HG02623 (cell line): ENCODE measurements around the gene CCNK.

Experiments used
- ATAC-seq: cut with Tn5 transposase; IDR thresholded peaks from one replicate; pipeline ENCODE4 v1.9.1; 2021; ENCODE audit warnings: moderate library complexity; ENCODE audit not compliant: unreplicated experiment

The CCNK gene

DNA sequence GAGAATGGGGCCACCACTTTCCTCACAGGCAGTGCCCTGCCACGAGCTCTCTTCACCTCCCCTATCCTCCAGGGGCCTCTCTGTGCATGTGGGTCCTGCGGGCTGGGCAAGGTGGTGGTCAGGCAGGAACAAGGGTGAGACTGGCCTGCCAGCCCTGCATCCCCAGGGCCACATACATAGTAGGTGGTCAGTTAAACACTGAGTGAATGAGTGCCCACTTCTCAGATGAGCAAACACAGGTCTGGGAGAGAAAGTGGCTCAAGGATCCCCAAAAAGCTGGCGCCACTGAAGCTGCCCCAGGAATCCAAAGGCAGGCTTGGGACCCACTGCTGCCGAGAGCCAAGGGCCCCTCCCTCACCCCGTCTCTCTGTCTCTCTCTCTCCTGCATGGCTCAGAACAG lies 51.1 kb downstream of the CCNK start:
- no peak for ATAC-seq

DNA sequence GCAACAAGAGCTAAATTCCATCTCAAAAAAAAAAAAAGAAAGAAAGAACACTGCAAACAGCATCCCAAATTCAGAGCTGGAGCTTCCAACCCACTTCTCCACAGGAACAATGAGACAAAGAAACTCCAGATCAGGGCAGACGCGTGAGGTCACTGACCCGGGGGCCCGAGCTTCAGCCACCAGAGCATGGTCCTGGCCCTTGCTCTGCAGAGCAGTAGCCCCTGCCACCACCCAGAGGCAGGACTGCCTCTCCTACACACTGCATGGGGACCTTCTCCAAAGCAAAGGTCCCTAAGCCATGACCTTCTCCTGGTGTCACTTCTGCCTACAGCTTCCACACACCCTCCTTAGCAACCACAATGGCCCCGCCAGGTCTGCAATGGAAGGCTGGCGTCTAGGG lies 53.1 kb downstream of the CCNK start:
- no peak for ATAC-seq

DNA sequence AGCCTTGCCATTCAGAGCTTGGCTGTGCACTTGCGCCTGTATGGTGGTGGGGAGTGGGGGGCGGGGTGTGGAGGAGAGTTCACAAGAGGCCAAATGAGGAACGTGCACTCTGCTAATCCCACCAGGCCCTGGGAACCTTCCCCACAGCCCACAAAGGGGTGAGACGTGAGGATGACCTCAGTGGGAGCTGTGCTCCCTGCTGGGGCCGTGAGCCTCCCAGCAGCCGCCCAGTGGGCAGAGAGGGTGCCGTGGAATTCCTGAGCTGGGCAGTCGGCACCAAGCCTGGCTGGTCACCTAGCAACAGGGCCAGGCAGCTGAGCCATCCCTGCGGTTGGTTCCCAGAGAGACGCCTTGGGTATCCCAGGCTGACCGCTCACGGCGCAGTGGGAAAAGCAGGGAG lies 53.7 kb downstream of the CCNK start:
- no peak for ATAC-seq

DNA sequence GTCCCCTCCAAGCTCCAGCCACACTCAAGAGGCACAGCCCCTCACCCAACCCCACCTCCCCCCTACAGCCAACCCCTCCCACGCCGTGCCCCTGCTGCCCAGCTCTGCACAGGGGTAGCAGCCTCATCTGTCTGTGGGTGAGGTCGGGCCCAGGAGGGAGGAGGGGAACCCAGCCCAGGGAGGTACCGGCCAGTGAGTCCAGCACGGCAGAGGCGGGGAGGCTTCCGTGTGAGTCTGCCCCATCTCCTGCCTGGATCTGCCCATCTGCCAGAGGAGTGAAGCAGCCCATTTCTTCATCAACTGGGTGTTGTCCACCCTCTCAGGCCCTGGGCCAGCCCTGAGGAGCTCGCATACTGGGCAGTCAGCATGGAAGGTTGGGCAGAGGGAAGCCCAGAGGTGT lies 54.2 kb downstream of the CCNK start:
- ATAC-seq: no peak

DNA sequence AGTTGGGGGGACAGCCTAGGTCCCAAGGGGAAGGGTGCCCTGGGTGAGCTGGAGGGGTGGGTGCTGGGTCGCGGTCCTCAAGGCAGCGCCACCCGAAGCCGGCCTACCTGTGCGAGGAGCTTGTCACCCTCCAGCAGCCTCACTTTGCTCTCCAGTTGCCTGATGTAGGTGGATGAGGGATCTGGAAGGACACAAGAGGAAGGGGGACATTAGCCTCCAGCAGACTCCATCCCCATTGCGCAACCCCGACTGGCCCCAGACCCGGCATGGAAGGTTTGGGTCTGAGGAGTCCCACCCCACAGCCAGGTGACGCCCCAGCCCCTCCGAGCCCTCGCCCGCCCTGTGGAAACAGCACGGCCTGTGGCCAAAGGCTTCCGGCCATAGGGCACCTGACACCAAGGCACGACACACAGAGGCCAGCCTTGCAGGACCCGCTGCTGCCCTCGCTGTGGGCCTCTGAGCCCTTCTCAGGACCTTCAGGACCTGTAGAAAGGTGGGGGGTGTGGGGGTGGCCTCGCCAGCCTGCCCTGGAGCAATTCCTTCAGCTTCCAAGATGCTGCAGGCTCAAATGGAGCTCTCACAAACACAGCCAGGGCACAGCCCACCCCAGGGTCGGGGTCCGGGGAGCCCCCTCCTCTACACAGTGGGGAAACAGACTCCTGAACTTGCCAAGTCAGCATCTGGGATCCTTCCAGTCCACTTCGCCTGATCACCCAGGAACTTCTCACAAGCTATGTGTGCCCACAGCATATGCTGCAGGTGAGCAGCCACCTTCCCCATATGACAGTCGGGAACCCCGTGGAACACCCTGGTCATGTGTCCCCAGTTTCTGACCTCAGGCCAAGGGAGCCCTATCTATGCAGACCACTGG lies 54.9 kb downstream of the CCNK start:
- no peak for ATAC-seq

DNA sequence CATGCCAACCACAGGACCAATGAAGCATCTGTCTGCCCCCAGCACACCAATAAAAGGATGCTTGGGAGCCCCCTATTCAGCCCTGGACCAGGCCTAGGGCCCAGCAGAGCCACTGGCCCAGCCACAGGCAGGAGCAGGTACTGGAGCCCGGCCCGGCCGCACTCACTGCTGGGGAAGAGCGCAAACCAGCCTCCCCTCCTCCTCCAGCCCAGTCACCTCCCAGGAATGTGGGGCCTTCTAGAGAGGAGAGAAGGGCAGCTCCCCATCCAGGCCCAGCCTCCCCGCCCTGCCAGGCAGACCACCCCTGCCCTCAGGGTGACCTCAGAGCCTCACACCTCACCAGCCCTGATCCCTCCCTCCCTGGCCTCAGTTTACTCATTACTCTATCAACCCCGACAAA lies 56.2 kb downstream of the CCNK start:
- ATAC-seq: no peak

DNA sequence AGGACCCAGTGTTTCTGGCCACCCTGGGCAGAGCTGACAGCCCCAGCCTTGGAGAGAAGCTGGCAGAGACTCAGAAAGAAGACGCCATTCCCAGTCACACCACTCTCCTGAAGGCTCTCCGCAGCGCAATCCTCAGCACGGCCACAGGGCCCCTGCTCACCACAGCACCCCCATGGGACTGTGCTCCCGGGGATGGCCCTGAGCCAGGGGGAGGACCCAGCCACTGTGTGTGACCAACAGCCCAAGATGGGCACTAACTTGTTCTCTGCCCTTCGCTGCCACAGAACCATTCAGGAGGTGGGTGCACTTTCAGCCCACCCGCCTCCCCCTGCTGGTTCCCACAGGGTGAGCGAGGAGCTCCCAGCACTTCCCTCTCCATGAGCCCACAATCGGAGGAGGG lies 57.1 kb downstream of the CCNK start:
- ATAC-seq: no peak

DNA sequence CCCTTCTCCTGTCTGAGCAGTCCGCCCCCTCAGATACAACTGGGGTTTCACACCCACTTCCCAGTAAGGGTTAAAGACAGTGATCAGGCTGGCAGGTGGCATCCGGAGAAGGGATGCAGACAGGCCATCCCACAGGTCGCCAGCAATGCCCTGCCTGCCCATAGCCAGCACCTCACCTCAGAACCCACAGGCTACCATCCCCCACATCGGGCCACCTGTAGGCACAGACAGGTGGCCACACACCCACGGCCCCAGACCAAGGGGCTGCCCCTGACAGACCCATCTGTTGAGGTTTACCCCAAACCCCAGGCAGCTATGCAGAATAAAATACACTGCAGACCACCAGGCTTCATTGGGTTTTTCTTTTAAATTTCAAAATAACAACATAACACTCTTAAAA lies 57.5 kb downstream of the CCNK start:
- no peak for ATAC-seq

DNA sequence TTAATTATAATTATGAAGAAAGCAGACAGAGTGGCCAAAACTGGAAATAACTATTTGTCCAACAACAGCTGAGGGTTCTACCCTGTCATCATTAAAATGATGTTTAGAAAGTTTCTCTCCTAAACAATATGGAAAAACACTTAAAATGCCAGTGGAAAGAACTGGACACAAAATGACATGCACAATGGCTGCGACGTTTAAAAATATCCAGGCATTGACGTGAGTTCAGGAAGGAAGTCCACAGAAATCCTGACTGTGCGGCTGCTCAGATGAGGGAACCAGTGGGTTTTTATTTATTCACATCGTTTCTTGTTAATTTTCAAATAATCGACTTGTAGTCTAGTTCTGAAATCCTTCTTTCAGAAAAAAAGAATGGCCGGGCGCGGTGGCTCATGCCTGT lies 58.3 kb downstream of the CCNK start:
- ATAC-seq: no peak

DNA sequence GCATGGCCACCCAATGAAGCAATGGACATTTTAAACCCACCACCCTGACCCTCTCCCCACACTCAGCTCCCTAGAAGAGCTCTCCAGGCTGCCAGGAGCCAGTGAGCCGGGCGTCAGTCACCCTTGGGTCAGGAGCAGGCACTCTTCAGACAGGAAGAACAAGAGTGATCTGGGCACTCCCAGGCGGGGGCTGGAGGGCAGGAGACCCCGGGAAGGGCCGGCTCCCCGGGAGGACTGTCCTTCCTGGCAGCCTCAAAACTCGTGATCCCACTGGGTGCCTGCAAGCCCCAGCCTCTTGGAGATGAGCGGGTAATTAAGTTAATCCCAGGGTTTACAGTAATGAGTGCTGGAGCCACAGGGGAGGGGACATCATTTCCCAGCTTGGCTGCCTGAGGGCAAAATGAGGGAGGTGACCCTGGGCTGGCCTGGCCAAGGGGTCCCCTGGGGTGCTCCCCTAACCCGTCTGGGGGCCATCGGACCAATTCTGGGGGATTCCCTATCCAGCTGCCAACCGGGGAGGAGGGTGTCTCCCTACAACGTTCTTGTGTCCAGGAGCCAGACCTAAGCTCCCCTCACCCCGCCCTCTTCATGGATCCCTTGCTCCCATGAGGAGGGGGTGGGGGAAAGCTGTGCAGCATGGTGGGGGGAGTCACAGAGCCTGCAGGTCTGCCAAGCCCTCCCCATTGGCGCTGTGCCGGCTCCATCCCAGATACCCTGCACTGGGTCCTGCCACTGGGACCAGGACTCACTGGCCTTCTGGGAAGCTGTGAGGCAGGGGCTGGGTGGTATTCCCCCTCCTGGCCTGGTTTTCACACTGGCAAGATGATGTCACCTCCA lies 59.2 kb downstream of the CCNK start:
- ATAC-seq: no peak

DNA sequence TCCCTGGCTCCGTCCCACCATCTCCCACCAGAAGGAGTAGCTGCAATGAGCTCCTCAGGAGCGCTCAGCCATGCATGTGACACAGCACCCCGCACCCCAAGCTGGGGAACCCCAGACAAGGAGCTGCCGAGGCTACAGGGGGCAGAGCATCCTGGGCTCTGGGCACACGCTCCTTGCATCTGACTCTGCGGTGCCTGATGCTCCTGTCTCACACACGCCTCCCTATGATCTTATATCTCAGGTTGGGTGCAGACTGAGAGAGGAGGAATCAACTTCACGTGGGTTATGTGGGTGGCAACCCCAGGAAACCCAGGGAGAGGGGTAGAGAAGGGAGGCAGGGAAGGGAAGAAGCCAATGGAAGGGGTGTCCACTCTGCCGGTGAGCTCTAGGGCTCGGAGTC lies 60.0 kb downstream of the CCNK start:
- ATAC-seq: no peak

DNA sequence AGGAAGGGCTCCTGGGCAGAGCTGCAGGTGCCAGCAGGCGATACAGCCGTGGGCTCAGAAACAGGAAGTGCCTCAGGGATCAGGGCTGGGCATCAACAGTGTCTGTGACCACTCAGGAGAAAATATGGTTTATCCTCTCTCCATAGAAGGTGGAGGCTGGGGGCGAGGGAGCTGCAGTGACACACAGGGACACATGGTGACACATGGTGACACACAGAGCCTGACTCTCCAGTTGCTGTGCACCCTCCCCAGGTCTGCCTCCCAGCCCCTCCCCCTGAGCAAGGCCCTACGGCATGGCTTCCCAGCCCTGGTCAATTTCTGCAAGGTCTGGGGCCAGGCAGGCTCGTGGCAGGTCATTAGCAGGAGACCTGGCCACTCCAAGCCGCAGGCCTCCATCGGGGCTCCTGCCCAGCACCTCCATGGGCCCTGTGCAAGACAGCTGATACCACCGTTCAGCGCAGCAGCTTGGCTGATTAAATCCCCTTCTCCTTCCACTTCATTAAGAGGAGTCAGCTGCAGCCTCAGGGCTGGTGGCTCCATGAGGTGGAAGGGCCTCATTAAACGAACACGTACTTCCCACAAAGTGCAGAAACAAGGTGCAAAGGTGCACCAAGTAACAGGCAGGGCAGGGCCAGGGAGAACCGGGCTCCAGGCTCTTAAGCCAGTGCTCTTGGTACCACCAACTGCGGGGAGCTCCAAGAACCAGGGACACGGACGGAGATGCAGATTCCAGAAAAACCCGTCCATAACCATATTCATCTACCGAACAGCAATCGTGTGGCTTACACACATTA lies 60.7 kb downstream of the CCNK start:
- no peak for ATAC-seq

DNA sequence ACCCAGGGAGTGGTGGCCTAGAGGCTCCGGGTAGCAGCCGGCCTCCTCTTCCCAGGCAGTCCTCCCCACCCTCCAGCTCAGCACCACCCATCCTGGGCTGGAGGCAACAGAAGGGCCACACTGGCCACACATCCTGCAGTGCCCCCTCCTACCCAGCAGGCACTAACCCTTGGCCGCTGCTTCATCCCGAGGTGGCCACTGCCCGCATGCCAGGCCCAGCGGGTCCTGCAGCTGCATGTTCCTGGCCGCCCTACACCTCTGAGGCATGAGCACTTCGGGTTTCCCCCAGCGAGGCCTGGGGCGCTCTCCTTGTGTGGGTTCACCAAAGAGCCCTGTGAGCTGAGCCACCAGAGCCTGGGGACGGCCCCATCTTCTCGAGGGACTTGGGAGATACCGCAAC lies 61.4 kb downstream of the CCNK start:
- ATAC-seq: no peak

DNA sequence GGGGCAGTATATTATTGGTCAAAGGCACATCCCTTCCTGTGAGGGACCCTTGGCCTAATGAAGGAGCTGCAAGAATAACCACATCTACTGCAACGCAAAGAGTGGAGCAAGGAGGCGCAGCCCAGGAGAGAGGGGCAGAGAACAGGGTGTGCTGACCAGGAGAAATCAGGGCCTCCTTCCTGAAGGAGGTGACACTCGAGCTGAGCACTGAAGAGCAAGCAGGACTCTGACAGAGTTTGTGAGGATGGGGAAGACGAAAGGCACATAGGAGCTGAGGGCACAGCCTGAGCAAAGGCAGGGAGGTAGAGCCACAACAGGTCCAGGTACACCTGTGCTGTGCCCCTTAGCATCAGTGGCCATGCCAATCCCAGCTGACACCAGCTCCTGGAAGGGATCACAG lies 62.2 kb downstream of the CCNK start:
- no peak for ATAC-seq

DNA sequence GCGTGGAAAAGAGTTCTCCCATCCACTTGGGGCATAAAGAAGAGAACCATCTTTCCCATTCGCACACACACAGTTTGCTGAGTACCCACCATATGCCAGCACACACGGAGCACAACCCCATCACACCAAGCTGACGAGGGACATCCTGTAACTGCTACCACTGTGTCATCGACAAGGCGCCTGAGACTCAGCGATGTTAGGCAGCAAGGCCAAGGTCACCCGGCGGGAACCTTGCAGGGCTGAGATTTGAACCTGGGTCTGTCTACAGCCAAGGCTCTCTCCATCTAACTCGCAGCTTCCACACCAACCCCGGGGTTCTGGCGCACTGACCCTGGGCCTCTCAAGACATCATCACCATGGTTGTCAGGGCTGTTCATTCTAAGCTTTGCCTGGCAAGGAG lies 62.8 kb downstream of the CCNK start:
- no peak for ATAC-seq

DNA sequence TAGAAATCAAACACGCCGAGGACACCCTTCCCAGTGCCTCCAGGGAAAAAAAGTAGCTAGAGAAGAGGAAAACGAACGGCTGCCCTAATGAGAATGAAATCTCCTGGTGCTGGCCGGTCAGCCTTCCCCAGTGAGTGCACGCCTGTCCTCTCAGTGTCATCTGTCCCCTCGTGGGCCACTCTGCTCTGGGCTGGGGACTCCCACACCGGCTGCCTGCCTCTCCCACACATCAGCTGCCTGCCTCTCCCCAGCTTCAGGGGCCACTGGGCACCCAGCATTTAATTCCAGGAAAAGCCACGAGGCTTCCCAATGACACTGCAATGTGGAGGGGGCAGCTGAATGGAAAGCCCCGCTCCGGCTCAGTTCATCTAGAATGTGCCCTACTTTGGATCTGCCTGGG lies 63.8 kb downstream of the CCNK start:
- no peak for ATAC-seq

DNA sequence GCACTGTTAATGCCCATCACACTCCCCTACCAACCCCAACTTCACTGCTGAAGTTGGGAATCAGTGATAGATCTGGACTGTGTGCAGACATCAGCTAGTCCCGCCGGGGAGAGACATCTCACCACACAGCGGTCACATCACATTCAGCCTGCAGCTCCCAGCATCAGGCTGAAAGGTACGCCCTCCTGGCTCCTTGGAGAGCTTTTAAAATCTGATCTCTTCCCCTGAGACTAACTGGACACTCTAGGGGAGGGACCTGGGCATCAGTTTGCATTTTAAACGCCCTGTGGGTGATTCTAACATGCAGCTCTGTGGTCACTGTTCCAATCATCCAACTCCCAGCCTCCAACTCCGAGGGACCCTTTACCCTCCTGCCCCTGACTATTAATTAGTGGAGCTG lies 64.4 kb downstream of the CCNK start:
- ATAC-seq: no peak

DNA sequence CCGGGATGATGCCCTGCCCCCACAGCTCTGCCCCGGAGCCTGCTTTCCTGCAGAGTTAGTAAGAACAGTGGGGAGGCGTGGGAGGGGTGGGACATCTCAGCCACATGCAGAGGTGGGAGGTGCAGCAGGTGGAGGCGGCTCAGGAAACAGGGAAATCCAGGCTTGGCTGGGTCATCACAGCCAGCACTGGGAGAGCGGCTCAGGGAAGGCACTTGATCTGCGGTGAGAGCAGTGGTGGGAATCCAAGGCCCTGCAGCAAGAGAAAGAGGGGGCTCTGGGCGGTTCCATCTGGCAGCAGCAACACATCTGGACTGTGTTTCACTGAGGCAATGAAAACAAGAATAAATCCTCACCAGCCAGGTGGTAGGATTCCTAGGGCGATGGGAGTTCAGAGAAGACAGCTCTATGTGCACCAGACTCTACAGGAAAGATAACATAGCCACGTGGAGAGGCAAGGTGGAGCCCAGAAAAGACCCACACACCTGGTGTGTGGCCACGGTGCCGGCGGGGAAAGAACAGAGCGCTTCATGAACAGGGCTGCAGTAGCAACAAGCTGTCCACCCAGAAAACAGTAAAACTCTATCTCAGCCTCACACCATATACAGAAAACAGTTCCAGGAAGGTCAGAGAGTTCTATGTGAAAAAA lies 65.1 kb downstream of the CCNK start:
- no peak for ATAC-seq

DNA sequence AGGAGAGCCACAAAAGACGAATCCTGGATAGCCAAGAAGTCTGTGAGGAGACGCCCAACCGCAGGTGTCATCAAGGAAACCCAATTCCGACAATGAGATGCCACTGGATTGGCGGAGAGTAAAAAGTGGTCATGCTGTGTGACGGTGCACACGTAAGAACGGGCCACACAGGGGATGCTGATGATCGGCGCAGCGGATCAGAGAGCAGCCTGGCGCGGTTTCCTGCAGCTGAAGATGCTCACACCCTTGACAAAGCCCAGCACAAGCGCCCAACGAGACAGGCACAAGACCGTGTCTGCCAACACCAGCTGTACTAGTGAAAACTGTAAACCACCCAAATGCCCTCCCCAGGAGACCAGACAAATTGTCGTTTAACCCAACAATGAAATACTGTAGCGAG lies 67.0 kb downstream of the CCNK start:
- ATAC-seq: no peak

DNA sequence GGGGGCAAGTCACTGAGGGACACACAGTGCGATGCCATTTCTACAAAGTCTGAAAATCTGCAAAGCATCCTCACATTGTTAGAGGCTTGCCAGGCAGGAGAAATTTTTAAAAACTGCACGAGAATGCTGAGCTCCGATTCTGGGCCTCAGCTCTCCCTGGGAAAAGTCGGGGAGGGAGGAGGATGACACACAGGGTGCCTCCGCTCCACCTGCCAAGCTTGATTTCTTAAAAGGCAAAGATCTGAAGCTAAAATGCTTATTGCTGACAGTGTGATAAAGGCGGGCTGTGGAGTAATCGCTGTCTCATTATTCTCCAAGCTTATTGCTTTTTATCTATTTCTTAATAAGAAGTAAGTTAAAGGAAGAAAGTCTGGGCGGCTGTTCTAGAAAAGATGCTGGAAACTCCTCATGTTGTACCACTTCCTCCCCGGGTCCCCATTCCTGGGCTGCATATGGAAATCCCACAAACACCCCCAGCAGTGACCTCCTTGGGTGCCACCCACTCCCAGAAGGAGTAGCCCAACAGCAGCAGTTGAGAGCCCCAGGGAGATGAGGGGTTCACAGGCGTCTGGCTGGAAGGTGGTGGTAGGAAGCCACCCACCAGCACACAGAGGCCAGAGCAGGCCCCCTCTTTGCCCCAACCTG lies 67.8 kb downstream of the CCNK start:
- no peak for ATAC-seq

DNA sequence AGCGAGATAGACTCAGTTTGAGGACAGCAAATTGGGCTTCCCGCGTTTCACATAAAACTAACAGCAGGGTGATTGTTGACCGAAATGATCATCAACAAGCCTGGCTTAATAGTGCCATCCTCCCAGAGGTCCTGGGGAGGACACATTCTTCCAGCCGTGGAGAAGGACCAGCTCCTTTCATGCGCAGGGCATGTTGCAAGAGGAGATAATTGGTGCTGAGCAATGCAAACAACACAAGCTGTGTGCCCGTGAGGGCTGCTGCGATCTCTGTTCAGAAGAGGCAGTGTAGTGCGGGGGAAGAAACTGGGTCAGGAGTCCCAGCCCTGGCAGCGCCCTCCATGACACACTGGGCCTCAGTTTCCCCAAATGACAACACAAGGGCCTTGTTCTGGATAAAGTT lies 68.5 kb downstream of the CCNK start:
- ATAC-seq: no peak
